Activated B cell treated with CpG ODN at 0.5 μM for 24 hours (primary cell): ENCODE results near the gene TRAPPC3. TPM values are rescaled to one million over a fixed set of nuclear protein-coding genes. Genes with fewer than 3 reads are reported as not detected.

Source experiments
- ATAC-seq: fragments of 200-7000 bp; cut with Tn5 transposase; one replicate; pipeline ENCODE4 v1.10.0; 2021; ENCODE audit warnings: low read depth, mild to moderate bottlenecking, moderate library complexity
- CTCF ChIA-PET: fragments of 350-600 bp; sonication (Branson Sonifier 250); formaldehyde crosslinking; loops from one replicate; lab custom pipeline; 2021; ENCODE audit warnings: antibody characterized with exemption; lab: Charles Lee
- POLR2A ChIA-PET: fragments of 350-600 bp; sonication (Branson Sonifier 250); formaldehyde crosslinking; loops from one replicate; lab custom pipeline; 2021; ENCODE audit warnings: antibody characterized with exemption; lab: Charles Lee
- DNase-seq: peaks from one replicate; pipeline ENCODE4 v3.0.0; 2022
- H3K27ac Mint-ChIP-seq: one replicate; pipeline ENCODE4 v1.8.0; 2020; ENCODE audit warnings: mixed read lengths
- H3K27me3 Mint-ChIP-seq: one replicate; pipeline ENCODE4 v1.8.0; 2021; ENCODE audit warnings: mixed read lengths
- H3K36me3 Mint-ChIP-seq: one replicate; pipeline ENCODE4 v1.8.0; 2021; ENCODE audit warnings: low read depth, mixed read lengths
- H3K4me1 Mint-ChIP-seq: one replicate; pipeline ENCODE4 v1.8.0; 2021; ENCODE audit warnings: mixed read lengths
- H3K4me3 Mint-ChIP-seq: one replicate; pipeline ENCODE4 v1.8.0; 2020; ENCODE audit warnings: mild to moderate bottlenecking, mixed read lengths
- H3K9me3 Mint-ChIP-seq: one replicate; pipeline ENCODE4 v1.8.0; 2020; ENCODE audit warnings: mixed read lengths
- CTCF ChIP-seq: fragments of 200-600 bp; IDR thresholded peaks from one replicate; pipeline ENCODE4 v1.8.0; 2022; ENCODE audit warnings: antibody characterized with exemption, mild to moderate bottlenecking
- intact Hi-C: fragments of 100-400 bp; cut with micrococcal nuclease; formaldehyde crosslinking; loops from one replicate; pipeline ENCODE4 v1.15.1; 2024
- total RNA-seq: library from RNA; stranded (reverse); gene quantifications from 2 replicates; pipeline ENCODE4 v1.2.3, GENCODE V29; 2022

The TRAPPC3 gene
- total RNA-seq, 1 donor from 2014 or later: 48.5 TPM

DNA sequence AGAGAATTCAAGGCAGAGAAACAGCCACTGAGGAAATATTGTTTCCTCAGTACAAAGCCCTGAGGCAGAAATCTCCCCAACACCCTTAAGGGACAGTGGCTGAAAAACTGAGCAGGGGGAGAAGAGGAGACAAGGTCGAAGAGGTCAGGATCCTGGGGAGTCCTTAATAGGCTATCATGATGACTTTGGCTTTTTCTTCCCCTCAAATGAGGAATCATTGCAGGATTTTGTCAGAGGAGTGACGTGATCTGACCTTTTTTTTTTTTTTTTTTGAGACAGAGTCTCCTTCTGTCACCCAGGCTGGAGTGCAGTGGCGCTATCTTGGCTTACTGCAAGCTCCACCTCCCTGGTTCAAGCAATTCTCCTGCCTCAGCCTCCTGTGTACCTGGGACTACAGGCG lies 16.9 kb upstream of the TRAPPC3 start:
- ChIA-PET CTCF (interaction anchor here (1.2 to 1.3 kb wide), 2 partner anchors 17 to 22 kb away, joined by 4 read pairs; partner anchors contain the start of gene TRAPPC3), POLR2A (interaction anchor here (2.4 kb wide), 1 partner anchor 16 kb away, joined by 13 read pairs; the partner anchor contains the start of gene TRAPPC3)
- DNase-seq (no peak), ATAC-seq (no peak)
- H3K4me3 Mint-ChIP-seq: no peak overlapping the region
- peaks cover 26% of the 10 kb centered on the region for H3K36me3 Mint-ChIP-seq
- no peak for TF ChIP-seq CTCF
- H3K27me3 Mint-ChIP-seq: no peaks in the 10 kb centered on the region
- H3K9me3 Mint-ChIP-seq: no peaks in the 10 kb centered on the region
- peaks cover 30% of the 10 kb centered on the region for H3K4me1 Mint-ChIP-seq
- H3K27ac Mint-ChIP-seq: no peak overlapping the region
- intact Hi-C loops: no loop called here

DNA sequence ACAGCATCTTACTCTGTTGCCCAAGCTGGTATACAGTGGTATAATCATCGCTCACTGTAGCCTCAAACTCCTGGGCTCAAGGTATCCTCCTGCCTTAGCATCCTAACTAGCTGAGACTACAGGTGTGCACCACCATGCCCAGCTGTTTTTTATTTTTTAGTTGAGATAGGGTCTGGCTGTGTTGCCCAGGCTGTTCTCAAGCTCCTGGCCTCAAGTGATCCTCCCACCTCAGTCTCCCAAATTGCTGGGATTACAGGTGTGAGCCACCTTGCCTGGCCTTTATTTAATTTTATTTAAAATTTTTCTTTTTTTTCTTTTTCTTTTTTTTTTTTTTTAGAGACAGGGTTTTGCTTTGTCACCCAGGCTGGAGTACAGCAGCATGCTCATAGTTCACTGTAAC lies 15.9 kb upstream of the TRAPPC3 start:
- Mint-ChIP-seq H3K4me3 (no peak overlapping the region), H3K36me3 (peaks cover 17% of the 10 kb centered on the region), H3K4me1 (peaks cover 40% of the 10 kb centered on the region), H3K27me3 (no peaks in the 10 kb centered on the region), H3K9me3 (no peaks in the 10 kb centered on the region), H3K27ac (no peak overlapping the region)
- intact Hi-C loops: no loop called here
- ChIA-PET POLR2A (interaction anchor here (2.4 kb wide), 1 partner anchor 15 kb away, joined by 13 read pairs; the partner anchor contains the start of gene TRAPPC3), CTCF (interaction anchor here (6.6 kb wide), 1 partner anchor 16 kb away, joined by 48 read pairs; the partner anchor contains the start of gene TRAPPC3)
- no peak for DNase-seq
- ATAC-seq: no peak
- TF ChIP-seq CTCF: no peak

- no peak for DNase-seq
- TF ChIP-seq CTCF: no peak
- ChIA-PET POLR2A (interaction anchor here (2.4 kb wide), 1 partner anchor 14 kb away, joined by 13 read pairs; the partner anchor contains the start of gene TRAPPC3), CTCF (interaction anchor here (0.8 to 6.6 kb wide), 2 partner anchors 15 to 23 kb away, joined by 3 to 48 read pairs; partner anchors contain the start of gene TRAPPC3)
- Mint-ChIP-seq H3K27ac (no peak overlapping the region), H3K36me3 (peaks cover 15% of the 10 kb centered on the region), H3K4me3 (no peak overlapping the region), H3K27me3 (no peaks in the 10 kb centered on the region), H3K9me3 (no peaks in the 10 kb centered on the region), H3K4me1 (peaks cover 48% of the 10 kb centered on the region)
- intact Hi-C loops: no loop called here
- ATAC-seq: no peak
Measured at GRCh38 chr1:36164361-36164760, 15.1 kb upstream of the TRAPPC3 start.

DNA sequence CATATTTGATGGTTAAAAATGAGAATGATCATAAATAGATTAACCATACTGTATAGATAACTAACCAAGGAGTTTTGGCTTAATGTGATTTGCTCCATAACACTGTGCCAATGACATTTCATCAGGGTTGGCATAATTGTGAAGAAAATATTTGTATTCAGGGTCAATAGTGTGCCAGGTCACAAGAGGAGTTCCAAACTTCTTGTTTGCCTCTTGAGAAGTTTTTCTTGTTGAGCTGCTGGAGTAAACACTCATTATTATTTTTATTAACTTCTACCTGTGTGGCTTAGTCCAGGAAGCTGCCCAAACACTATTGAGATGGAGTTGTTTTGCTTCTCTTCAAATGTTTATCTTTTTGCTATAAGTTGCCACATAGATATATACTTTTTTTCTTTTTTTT lies 14.1 kb upstream of the TRAPPC3 start:
- H3K36me3 Mint-ChIP-seq: peaks cover 14% of the 10 kb centered on the region
- intact Hi-C loops: no loop called here

More for the DNA sequence above, 14.1 kb upstream of the TRAPPC3 start:
- no peaks in the 10 kb centered on the region for H3K27me3 Mint-ChIP-seq
- H3K4me1 Mint-ChIP-seq: peaks cover 55% of the 10 kb centered on the region
- H3K27ac Mint-ChIP-seq: no peak overlapping the region
- H3K9me3 Mint-ChIP-seq: no peaks in the 10 kb centered on the region
- CTCF ChIA-PET: interaction anchor here (0.8 to 6.6 kb wide), 4 partner anchors 14 to 122 kb away, joined by 3 to 48 read pairs (median 8); partner anchors contain the start of gene TRAPPC3
- TF ChIP-seq CTCF: no peak
- H3K4me3 Mint-ChIP-seq: no peak overlapping the region
- POLR2A ChIA-PET: interaction anchor here (0.6 to 4.7 kb wide), 4 partner anchors 12 to 296 kb away, joined by 7 to 95 read pairs (median 15); partner anchors contain the start of genes THRAP3 and TRAPPC3
- ATAC-seq (no peak), DNase-seq (no peak)
